8988T (cell line): ENCODE data around the gene NDUFV1.
"Not testable (repeated sequence)": the region's sequence is repeated elsewhere in the genome, so short reads cannot be mapped to it uniquely, and the experiment has no call there.

Experiments used
- DNase-seq: peaks from one replicate; pipeline ENCODE4 v3.0.0; 2011

Gene NDUFV1

GRCh38 chr11:67586568-67587250 lies 20.0 kb upstream of the NDUFV1 start:
- no peak for DNase-seq

GRCh38 chr11:67588136-67588503 lies 18.6 kb upstream of the NDUFV1 start:
- DNase-seq: no peak

GRCh38 chr11:67588899-67589415 lies 17.8 kb upstream of the NDUFV1 start:
- DNase-seq: not testable (repeated sequence)

- no peak for DNase-seq
Observed at GRCh38 chr11:67592880-67593564, 13.7 kb upstream of the NDUFV1 start.

- no peak for DNase-seq
Observed at GRCh38 chr11:67593565-67593905, 13.2 kb upstream of the NDUFV1 start.

- DNase-seq: no peak
Observed at GRCh38 chr11:67594480-67594879, 12.3 kb upstream of the NDUFV1 start.

- no peak for DNase-seq
Observed at GRCh38 chr11:67596753-67597300, 9.9 kb upstream of the NDUFV1 start.

- not testable (repeated sequence) for DNase-seq
Observed at GRCh38 chr11:67597458-67597857, 9.3 kb upstream of the NDUFV1 start.

GRCh38 chr11:67597963-67598362 lies 8.8 kb upstream of the NDUFV1 start:
- not testable (repeated sequence) for DNase-seq

- DNase-seq: no peak
Observed at GRCh38 chr11:67599149-67599548, 7.6 kb upstream of the NDUFV1 start.

GRCh38 chr11:67600324-67601029 lies 6.3 kb upstream of the NDUFV1 start:
- DNase-seq: no peak

GRCh38 chr11:67601098-67601497 lies 5.6 kb upstream of the NDUFV1 start:
- no peak for DNase-seq

GRCh38 chr11:67604119-67604518 lies 2.6 kb upstream of the NDUFV1 start:
- DNase-seq: not testable (repeated sequence)

GRCh38 chr11:67604815-67605214 lies 1.9 kb upstream of the NDUFV1 start:
- DNase-seq: no peak

- no peak for DNase-seq
Observed at GRCh38 chr11:67605231-67606011, 1.3 kb upstream of the NDUFV1 start.

- no peak for DNase-seq
Observed at GRCh38 chr11:67606093-67606491, 644 bp upstream of the NDUFV1 start.

- no peak for DNase-seq
Observed at GRCh38 chr11:67607507-67607906, 771 bp downstream of the NDUFV1 start.

- no peak for DNase-seq
Observed at GRCh38 chr11:67608486-67608885, 1.8 kb downstream of the NDUFV1 start.

- DNase-seq: no peak
Observed at GRCh38 chr11:67609316-67609715, 2.6 kb downstream of the NDUFV1 start.

GRCh38 chr11:67610302-67610868 lies 3.6 kb downstream of the NDUFV1 start:
- no peak for DNase-seq

GRCh38 chr11:67611165-67611564 lies 4.4 kb downstream of the NDUFV1 start:
- DNase-seq: no peak
